ENCODE results near the gene TMEM178A.
"Not testable (repeated sequence)": the region's sequence is repeated elsewhere in the genome, so short reads cannot be mapped to it uniquely, and the experiment has no call there.

TMEM178A gene

GRCh38 chr2:39647104-39647765 is 18.5 kb upstream of the TMEM178A start:
- H3K27ac ChIP-seq: peak overlapping the region; percentile 90

GRCh38 chr2:39648580-39648979 is 17.1 kb upstream of the TMEM178A start:
- H3K27ac ChIP-seq: peak overlapping the region; percentile 90
- no peak for TF ChIP-seq CTCF (conservative IDR thresholded peaks at IDR 0.05)

More at GRCh38 chr2:39647104-39647765, 18.5 kb upstream of the TMEM178A start:
- TF ChIP-seq CTCF (conservative IDR thresholded peaks at IDR 0.05): no peak

GRCh38 chr2:39649511-39649910 is 16.2 kb upstream of the TMEM178A start:
- no peak overlapping the region; the same call in 1 of the 2 replicates for H3K27ac ChIP-seq
- no peak for TF ChIP-seq CTCF (conservative IDR thresholded peaks at IDR 0.05)

- no peak overlapping the region for H3K27ac ChIP-seq
- no peak for TF ChIP-seq CTCF (conservative IDR thresholded peaks at IDR 0.05)
Observed at GRCh38 chr2:39650468-39650867, 15.2 kb upstream of the TMEM178A start.

- not testable (repeated sequence) for H3K27ac ChIP-seq
Observed at GRCh38 chr2:39656215-39656614, 9.5 kb upstream of the TMEM178A start.

- no peak for TF ChIP-seq CTCF (conservative IDR thresholded peaks at IDR 0.05)
- no peak overlapping the region for H3K27ac ChIP-seq
Observed at GRCh38 chr2:39657287-39657937, 8.3 kb upstream of the TMEM178A start.

- no peak for TF ChIP-seq CTCF (conservative IDR thresholded peaks at IDR 0.05)
- no peak overlapping the region for H3K27ac ChIP-seq
Observed at GRCh38 chr2:39658371-39658770, 7.3 kb upstream of the TMEM178A start.
